Skeletal muscle cell (primary cell): ENCODE measurements around the gene NTN4.
"Not testable (repeated sequence)": the region's sequence is repeated elsewhere in the genome, so short reads cannot be mapped to it uniquely, and the experiment has no call there.

Experiments used
- DNase-seq: peaks from one replicate; pipeline ENCODE4 v3.0.0-alpha.2; 2010; ENCODE audit warnings: low read depth
- H3K4me3 ChIP-seq: 2 replicates; pipeline ENCODE4 v1.5.1; 2011; ENCODE audit warnings: low read depth, mild to moderate bottlenecking, control low read depth, low read length, moderate library complexity

Gene NTN4

DNA sequence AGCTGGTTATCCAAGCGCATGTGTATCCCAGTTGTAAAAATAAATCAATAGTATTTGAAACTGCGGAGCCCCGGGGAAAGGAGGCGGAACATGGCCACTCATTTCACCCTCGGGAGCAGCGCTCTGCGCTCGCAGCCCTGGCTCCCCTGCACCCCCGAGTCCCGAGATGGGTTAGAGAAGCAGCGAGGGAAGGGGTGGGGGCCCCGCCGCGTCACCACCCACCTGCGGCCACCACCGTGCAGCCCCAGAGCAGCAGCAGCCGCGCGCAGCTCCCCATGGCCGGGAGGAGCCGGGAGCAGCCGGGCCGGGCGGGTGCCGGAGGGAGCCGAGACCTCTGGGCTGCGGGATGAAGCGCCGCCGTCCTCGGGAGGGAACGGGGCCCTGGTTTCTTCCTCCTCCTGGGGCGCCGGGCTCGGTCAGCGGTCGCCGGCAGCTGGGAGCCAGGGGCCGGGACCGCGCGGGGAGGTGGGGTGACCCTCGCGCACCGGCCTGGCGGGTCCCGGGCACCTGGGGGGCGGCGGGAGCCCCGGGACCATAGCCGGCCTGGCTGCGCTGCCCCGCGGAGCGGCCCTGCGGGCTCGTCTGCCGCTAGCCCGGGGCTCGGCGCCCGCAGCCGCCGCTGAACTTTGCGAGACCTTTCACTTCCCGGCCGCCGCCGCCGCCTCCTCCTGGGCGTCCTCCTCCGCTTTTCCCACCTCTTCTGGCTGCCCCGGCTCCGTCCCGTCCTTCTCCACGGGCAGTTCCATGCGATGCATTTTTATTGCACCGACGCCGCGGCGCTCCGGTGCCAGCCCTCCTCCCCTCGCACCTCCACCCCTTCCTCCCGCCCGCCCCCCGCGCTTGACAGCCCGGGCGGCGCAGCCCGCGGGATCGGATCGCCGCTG is at the start of gene NTN4:
Gene NTN4, minus strand, starts transcription at position 732 of the 884 bp plus-strand sequence. Its CDS starts 455 bp downstream, at position 277.
- H3K4me3 ChIP-seq: peak within 1 kb of the TSS; percentile 70
- no peak for DNase-seq

DNA sequence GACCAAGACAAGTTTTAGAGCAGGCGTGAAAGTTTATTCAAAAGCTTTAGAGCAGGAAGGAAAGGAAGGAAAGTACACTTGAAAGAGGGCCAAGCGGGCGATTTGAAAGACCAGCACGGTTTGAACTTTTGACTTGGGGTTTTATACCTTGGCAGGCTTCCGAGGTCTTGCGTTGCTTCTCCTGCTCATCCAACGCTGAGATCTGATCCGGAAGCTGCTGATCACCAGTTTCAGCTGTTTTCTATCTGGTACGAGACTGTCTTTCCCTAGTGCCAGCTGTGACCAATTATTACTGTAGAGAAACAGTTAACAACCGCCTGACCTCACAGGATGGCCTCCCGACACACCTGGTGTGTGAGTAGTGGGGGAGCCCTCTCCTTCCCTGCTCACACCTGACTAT is 47.6 kb upstream of the NTN4 start:
- H3K4me3 ChIP-seq: no peak overlapping the region
- peak; percentile 60 for DNase-seq

DNA sequence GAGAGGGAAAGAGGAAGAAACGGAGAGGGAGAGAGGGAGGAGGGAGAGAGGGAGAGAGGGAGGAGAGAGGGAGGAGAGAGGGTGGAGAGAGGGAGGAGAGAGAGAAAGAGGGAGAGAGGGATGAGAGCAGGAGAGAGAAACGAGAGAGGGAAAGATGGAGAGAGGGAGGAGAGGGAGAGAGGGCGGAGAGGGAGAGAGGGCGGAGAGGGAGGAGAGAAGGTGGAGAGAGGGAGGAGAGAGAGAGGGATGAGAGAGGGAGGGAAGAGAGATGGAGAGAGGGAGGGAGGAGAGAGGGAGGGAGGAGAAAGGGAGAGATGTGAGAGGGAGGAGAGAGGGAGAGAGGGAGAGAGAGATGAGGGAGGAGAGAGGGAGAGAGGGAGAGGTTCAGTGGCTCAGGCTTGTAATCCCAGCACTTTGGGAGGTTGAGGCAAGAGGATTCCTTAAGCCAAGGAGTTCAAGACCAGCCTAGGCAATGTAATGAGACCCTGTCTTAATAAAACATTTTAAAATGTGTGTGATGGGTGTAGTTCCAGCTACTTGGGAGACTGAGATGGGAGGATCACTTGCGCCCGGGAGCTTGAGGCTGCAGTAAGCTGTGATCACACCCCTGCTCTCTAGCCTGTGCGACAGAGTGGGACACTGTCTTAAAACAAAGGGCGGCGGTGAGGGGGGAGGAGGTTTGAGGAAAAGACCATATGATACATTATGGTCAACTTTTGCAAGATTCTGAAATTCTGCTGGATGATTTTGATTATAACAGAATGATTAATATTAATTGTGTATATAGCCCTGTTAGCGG is 46.9 kb upstream of the NTN4 start:
- H3K4me3 ChIP-seq: peak overlapping the region; percentile 7
- no peak for DNase-seq

DNA sequence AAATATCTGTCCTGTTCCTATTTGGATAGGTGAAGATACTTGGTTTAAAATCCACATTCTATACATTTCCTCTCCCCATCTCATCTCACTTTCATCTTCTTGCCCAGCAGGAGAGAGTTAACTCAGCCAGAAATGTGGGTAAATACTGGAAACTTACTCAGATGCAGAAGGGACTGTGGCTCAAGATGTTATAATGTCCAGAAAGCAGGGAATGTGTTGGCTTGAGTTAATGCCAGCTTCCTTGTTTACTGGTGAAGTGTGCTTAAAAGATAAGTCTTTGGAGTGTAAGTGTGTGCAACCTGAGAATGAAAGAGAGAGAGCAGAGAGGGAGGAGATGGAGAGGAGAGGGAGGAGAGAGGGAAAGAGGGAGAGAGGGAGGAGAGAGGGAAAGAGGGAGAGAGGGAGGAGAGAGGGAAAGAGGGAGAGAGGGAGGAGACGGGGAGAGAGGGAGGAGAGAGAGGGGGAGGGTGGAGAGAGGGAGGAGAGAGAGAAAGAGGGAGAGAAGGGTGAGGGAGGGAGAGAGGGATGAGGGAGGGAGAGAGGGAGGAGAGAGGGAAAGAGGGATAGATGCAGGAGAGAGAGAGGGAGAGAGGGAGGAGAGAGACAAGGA is 46.2 kb upstream of the NTN4 start:
- peak overlapping the region; percentile 7 for H3K4me3 ChIP-seq
- peak; percentile 17 for DNase-seq

DNA sequence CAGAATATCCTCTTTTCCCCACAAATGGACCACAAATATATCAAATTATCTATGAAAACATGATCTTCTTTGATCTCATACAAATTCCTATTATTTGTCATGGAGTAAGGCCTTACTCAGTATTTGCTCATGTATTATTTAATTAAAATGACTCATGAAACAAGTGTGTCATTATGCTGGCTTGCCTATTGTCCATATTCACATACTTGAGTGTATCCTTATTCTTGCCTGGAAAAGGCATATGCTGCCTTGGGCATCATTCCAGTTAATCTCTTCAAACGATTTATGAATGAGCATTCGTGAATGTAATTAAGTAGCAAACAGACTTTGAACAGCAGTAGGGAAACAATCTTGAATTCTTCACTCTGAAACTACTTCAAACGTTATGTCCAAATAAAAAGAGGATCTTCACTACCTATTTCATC is 45.6 kb upstream of the NTN4 start:
- no peak for DNase-seq
- H3K4me3 ChIP-seq: no peak overlapping the region

DNA sequence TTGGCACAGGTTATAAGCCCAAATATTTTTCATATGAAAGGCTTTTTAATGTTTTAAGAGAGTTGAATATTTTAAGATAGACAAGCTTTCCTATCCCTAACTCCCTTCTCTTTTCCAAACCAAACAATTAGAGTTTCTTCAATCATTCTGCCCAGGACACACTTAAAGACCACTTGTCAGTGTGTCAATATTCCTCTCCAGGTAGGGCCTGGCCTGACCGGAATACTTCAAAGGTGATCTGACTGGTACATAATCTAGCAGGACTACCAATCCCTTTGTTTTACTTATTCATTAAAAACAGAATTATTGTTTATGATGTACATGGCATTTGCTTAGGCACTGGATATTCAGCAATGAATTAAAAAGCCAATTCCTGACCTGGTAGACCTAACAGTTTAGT is 44.0 kb upstream of the NTN4 start:
- no peak for DNase-seq
- no peak overlapping the region for H3K4me3 ChIP-seq

- H3K4me3 ChIP-seq: no peak overlapping the region
- DNase-seq: no peak
These were observed 39.9 kb upstream of the NTN4 start for GRCh38 chr12:95830335-95831089.

DNA sequence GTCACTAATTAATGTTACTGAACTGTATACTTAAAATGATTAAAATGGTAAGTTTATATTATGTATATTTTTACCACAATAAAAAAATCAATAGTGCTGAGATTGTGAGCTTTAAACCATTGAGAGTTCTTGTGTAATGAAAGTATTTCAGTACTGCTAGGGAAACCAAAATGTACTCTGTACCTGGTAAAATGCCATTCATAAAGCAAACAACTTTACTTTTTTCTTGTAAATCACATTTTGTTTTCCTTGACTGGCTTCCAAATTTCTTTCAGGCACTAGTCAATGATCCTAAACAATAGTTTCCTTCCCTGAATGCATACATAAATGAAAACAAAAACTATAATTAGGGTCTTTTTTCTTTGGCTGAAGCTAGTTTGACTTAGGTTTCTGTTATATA is 38.8 kb upstream of the NTN4 start:
- no peak overlapping the region for H3K4me3 ChIP-seq
- DNase-seq: no peak

- no peak for DNase-seq
- H3K4me3 ChIP-seq: no peak overlapping the region
These were observed 29.6 kb upstream of the NTN4 start for GRCh38 chr12:95820096-95820703.

- DNase-seq: no peak
- H3K4me3 ChIP-seq: no peak overlapping the region
These were observed 25.2 kb upstream of the NTN4 start for GRCh38 chr12:95815632-95816212.

- not testable (repeated sequence) for H3K4me3 ChIP-seq, DNase-seq
These were observed 21.6 kb upstream of the NTN4 start for GRCh38 chr12:95812155-95812554.

DNA sequence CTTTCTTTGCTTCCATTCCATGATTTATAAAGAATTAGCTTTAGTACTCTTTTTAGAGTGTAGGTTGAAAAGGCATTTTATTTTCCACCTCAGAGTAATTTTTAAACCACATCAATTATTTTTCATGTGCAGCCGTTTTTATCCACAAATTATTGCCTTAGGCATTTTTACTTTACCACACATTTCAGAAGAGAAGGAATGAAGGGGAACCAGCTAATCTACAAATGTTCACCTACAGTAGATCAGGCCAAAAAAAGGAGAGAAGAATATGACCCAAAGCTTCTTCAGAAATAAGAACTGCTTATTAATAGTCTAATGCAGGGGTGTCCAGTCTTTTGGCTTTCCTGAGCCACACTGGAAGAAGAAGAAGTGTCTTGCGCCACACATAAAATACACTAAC is 19.8 kb upstream of the NTN4 start:
- H3K4me3 ChIP-seq: no peak overlapping the region
- DNase-seq: no peak

GRCh38 chr12:95809000-95809680 is 18.6 kb upstream of the NTN4 start:
- no peak overlapping the region for H3K4me3 ChIP-seq
- no peak for DNase-seq

GRCh38 chr12:95808146-95808545 is 17.6 kb upstream of the NTN4 start:
- H3K4me3 ChIP-seq: no peak overlapping the region
- DNase-seq: no peak

GRCh38 chr12:95805864-95806671 is 15.5 kb upstream of the NTN4 start:
- no peak overlapping the region for H3K4me3 ChIP-seq
- DNase-seq: peak; percentile 100

- DNase-seq: no peak
- H3K4me3 ChIP-seq: no peak overlapping the region
These were observed 13.7 kb upstream of the NTN4 start for GRCh38 chr12:95804291-95804690.

DNA sequence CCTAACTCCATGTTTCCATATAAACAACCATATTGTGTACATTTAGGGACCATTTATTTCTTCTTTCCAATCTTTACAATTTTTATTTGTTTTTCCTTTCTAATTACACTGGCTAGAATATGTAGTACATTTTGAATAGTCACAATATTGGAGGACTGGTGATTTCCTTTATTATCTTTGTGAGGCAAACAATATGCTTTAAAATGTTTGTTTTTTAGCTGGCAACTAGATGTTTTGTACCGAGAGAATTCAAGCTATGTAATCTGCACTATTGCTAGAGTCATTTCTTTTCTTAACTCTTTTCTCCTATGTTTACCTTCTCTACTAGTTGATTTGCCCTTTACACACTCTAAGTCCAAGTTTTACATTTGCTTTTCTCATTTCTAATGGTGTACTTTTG is 13.3 kb upstream of the NTN4 start:
- no peak overlapping the region for H3K4me3 ChIP-seq
- DNase-seq: no peak
